ENCODE measurements around the gene SMIM8. TPM values are rescaled to one million over a fixed set of nuclear protein-coding genes. Genes with fewer than 3 reads are reported as not detected.
"Not testable (repeated sequence)": the region's sequence is repeated elsewhere in the genome, so short reads cannot be mapped to it uniquely, and the experiment has no call there.

SMIM8 gene
- total RNA-seq, 2 donors from 2014 or later: 5.8 to 7.0 TPM

- not testable (repeated sequence) for H3K27ac Mint-ChIP-seq; DNase-seq; ATAC-seq; H3K9me3 ChIP-seq (ENCODE audit: control insufficient read depth, low read length, poor library complexity, severe bottlenecking); H3K4me3 Mint-ChIP-seq; H3K4me1 Mint-ChIP-seq; H3K36me3 Mint-ChIP-seq (ENCODE audit: low read depth)
- H3K27me3 Mint-ChIP-seq: peaks cover 38% of the 10 kb centered on the region
These were observed 21.1 kb upstream of the SMIM8 start for GRCh38 chr6:87301277-87301676.

GRCh38 chr6:87308970-87309369 is 13.4 kb upstream of the SMIM8 start:
- no peak overlapping the region for H3K4me3 Mint-ChIP-seq
- DNase-seq (no peak), ATAC-seq (no peak)
- H3K4me1 Mint-ChIP-seq: no peaks in the 10 kb centered on the region
- H3K9me3 ChIP-seq (ENCODE audit: control insufficient read depth, low read length, poor library complexity, severe bottlenecking): no peaks in the 10 kb centered on the region
- H3K27me3 Mint-ChIP-seq: peaks cover 10% of the 10 kb centered on the region
- H3K27ac Mint-ChIP-seq: no peak overlapping the region
- no peaks in the 10 kb centered on the region for H3K36me3 Mint-ChIP-seq (ENCODE audit: low read depth)

- DNase-seq (no peak), ATAC-seq (no peak)
- peaks cover 35% of the 10 kb centered on the region for H3K27me3 Mint-ChIP-seq
- no peaks in the 10 kb centered on the region for H3K4me1 Mint-ChIP-seq
- H3K4me3 Mint-ChIP-seq: no peak overlapping the region
- no peak overlapping the region for H3K27ac Mint-ChIP-seq
- no peaks in the 10 kb centered on the region for H3K9me3 ChIP-seq (ENCODE audit: control insufficient read depth, low read length, poor library complexity, severe bottlenecking)
- H3K36me3 Mint-ChIP-seq (ENCODE audit: low read depth): no peaks in the 10 kb centered on the region
These were observed 9.5 kb upstream of the SMIM8 start for GRCh38 chr6:87312860-87313259.

GRCh38 chr6:87315071-87315470 is 7.3 kb upstream of the SMIM8 start:
- H3K4me3 Mint-ChIP-seq: no peak overlapping the region
- peaks cover 35% of the 10 kb centered on the region for H3K27me3 Mint-ChIP-seq
- no peak for ATAC-seq

GRCh38 chr6:87319271-87319987 is 3.0 kb upstream of the SMIM8 start:
- no peak overlapping the region for H3K4me3 Mint-ChIP-seq
- DNase-seq (no peak), ATAC-seq (no peak)
- no peaks in the 10 kb centered on the region for H3K36me3 Mint-ChIP-seq (ENCODE audit: low read depth)
- no peaks in the 10 kb centered on the region for H3K9me3 ChIP-seq (ENCODE audit: control insufficient read depth, low read length, poor library complexity, severe bottlenecking)
- H3K4me1 Mint-ChIP-seq: peaks cover 4% of the 10 kb centered on the region
- H3K27me3 Mint-ChIP-seq: peaks cover 24% of the 10 kb centered on the region
- H3K27ac Mint-ChIP-seq: no peak overlapping the region

More at GRCh38 chr6:87315071-87315470, 7.3 kb upstream of the SMIM8 start:
- H3K9me3 ChIP-seq (ENCODE audit: control insufficient read depth, low read length, poor library complexity, severe bottlenecking): no peaks in the 10 kb centered on the region
- no peak overlapping the region for H3K27ac Mint-ChIP-seq
- no peaks in the 10 kb centered on the region for H3K36me3 Mint-ChIP-seq (ENCODE audit: low read depth)
- no peak for DNase-seq
- H3K4me1 Mint-ChIP-seq: no peaks in the 10 kb centered on the region

GRCh38 chr6:87323880-87324279 is 1.5 kb downstream of the SMIM8 start:
- not testable (repeated sequence) for H3K4me1 Mint-ChIP-seq; H3K27ac Mint-ChIP-seq; H3K36me3 Mint-ChIP-seq (ENCODE audit: low read depth); ATAC-seq; DNase-seq; H3K9me3 ChIP-seq (ENCODE audit: control insufficient read depth, low read length, poor library complexity, severe bottlenecking); H3K27me3 Mint-ChIP-seq
- H3K4me3 Mint-ChIP-seq: peak overlapping the region; percentile 55

GRCh38 chr6:87330961-87331360 is 8.6 kb downstream of the SMIM8 start:
- no peak overlapping the region for H3K4me3 Mint-ChIP-seq
- no peak overlapping the region for H3K27ac Mint-ChIP-seq
- H3K36me3 Mint-ChIP-seq (ENCODE audit: low read depth): no peaks in the 10 kb centered on the region
- no peak for ATAC-seq
- H3K9me3 ChIP-seq (ENCODE audit: control insufficient read depth, low read length, poor library complexity, severe bottlenecking): peaks cover 2% of the 10 kb centered on the region
- peaks cover 19% of the 10 kb centered on the region for H3K4me1 Mint-ChIP-seq
- no peak for DNase-seq
- no peaks in the 10 kb centered on the region for H3K27me3 Mint-ChIP-seq

- ATAC-seq: no peak
These were observed 10.6 kb downstream of the SMIM8 start for GRCh38 chr6:87333033-87333432.

GRCh38 chr6:87333591-87334181 is 11.3 kb downstream of the SMIM8 start:
- peaks cover 2% of the 10 kb centered on the region for H3K9me3 ChIP-seq (ENCODE audit: control insufficient read depth, low read length, poor library complexity, severe bottlenecking)
- no peak for DNase-seq
- no peak overlapping the region for H3K27ac Mint-ChIP-seq
- no peak overlapping the region for H3K4me3 Mint-ChIP-seq
- ATAC-seq: no peak
- peaks cover 5% of the 10 kb centered on the region for H3K36me3 Mint-ChIP-seq (ENCODE audit: low read depth)
- peaks cover 20% of the 10 kb centered on the region for H3K4me1 Mint-ChIP-seq
- H3K27me3 Mint-ChIP-seq: no peaks in the 10 kb centered on the region

More at GRCh38 chr6:87333033-87333432, 10.6 kb downstream of the SMIM8 start:
- H3K9me3 ChIP-seq (ENCODE audit: control insufficient read depth, low read length, poor library complexity, severe bottlenecking): peaks cover 2% of the 10 kb centered on the region
- DNase-seq: no peak
- Mint-ChIP-seq H3K27ac (no peak overlapping the region), H3K4me1 (peaks cover 22% of the 10 kb centered on the region), H3K36me3 (ENCODE audit: low read depth) (peaks cover 5% of the 10 kb centered on the region), H3K4me3 (no peak overlapping the region), H3K27me3 (no peaks in the 10 kb centered on the region)

GRCh38 chr6:87334683-87335082 is 12.3 kb downstream of the SMIM8 start:
- DNase-seq (no peak), ATAC-seq (no peak)
- peaks cover 5% of the 10 kb centered on the region for H3K36me3 Mint-ChIP-seq (ENCODE audit: low read depth)
- H3K4me3 Mint-ChIP-seq: no peak overlapping the region
- no peaks in the 10 kb centered on the region for H3K27me3 Mint-ChIP-seq
- peaks cover 2% of the 10 kb centered on the region for H3K9me3 ChIP-seq (ENCODE audit: control insufficient read depth, low read length, poor library complexity, severe bottlenecking)
- peaks cover 20% of the 10 kb centered on the region for H3K4me1 Mint-ChIP-seq
- H3K27ac Mint-ChIP-seq: no peak overlapping the region

- no peak for DNase-seq
- no peaks in the 10 kb centered on the region for H3K27me3 Mint-ChIP-seq
- H3K9me3 ChIP-seq (ENCODE audit: control insufficient read depth, low read length, poor library complexity, severe bottlenecking): peaks cover 2% of the 10 kb centered on the region
- ATAC-seq: no peak
- no peak overlapping the region for H3K27ac Mint-ChIP-seq
- H3K4me3 Mint-ChIP-seq: no peak overlapping the region
- peaks cover 17% of the 10 kb centered on the region for H3K4me1 Mint-ChIP-seq
- H3K36me3 Mint-ChIP-seq (ENCODE audit: low read depth): peaks cover 5% of the 10 kb centered on the region
These were observed 14.0 kb downstream of the SMIM8 start for GRCh38 chr6:87336367-87336766.

GRCh38 chr6:87340230-87340629 is 17.8 kb downstream of the SMIM8 start:
- H3K4me1 Mint-ChIP-seq: peaks cover 5% of the 10 kb centered on the region
- no peaks in the 10 kb centered on the region for H3K9me3 ChIP-seq (ENCODE audit: control insufficient read depth, low read length, poor library complexity, severe bottlenecking)
- no peak overlapping the region for H3K27ac Mint-ChIP-seq
- ATAC-seq (no peak), DNase-seq (no peak)
- H3K4me3 Mint-ChIP-seq: no peak overlapping the region
- peaks cover 9% of the 10 kb centered on the region for H3K36me3 Mint-ChIP-seq (ENCODE audit: low read depth)
- no peaks in the 10 kb centered on the region for H3K27me3 Mint-ChIP-seq

- Mint-ChIP-seq H3K4me1 (peaks cover 4% of the 10 kb centered on the region), H3K27ac (no peak overlapping the region), H3K36me3 (ENCODE audit: low read depth) (peaks cover 7% of the 10 kb centered on the region), H3K4me3 (no peak overlapping the region), H3K27me3 (no peaks in the 10 kb centered on the region)
- no peak for DNase-seq
- ATAC-seq: no peak
- no peaks in the 10 kb centered on the region for H3K9me3 ChIP-seq (ENCODE audit: control insufficient read depth, low read length, poor library complexity, severe bottlenecking)
These were observed 18.8 kb downstream of the SMIM8 start for GRCh38 chr6:87341158-87341557.

- Mint-ChIP-seq H3K4me3 (no peak overlapping the region), H3K4me1 (peaks cover under 1% of the 10 kb centered on the region), H3K36me3 (ENCODE audit: low read depth) (peaks cover 4% of the 10 kb centered on the region), H3K27ac (no peak overlapping the region), H3K27me3 (no peaks in the 10 kb centered on the region)
- H3K9me3 ChIP-seq (ENCODE audit: control insufficient read depth, low read length, poor library complexity, severe bottlenecking): no peaks in the 10 kb centered on the region
- DNase-seq (no peak), ATAC-seq (no peak)
These were observed 19.5 kb downstream of the SMIM8 start for GRCh38 chr6:87341899-87342298.
